Measurements from ENCODE around the gene PHC3. TPM values are rescaled to one million over a fixed set of nuclear protein-coding genes. Genes with fewer than 3 reads are reported as not detected.

Gene PHC3
- total RNA-seq, 1 experiment from 2014 or later, result 11.1 TPM

Small RNAs within 50 kb of the gene (small RNA-seq; reads per million reads assigned to genes)
- 0 to 0.02 reads per million in 2 experiments for gene RNU4-38P
- gene RNU6-315P, result 0 reads per million in 2 experiments

Other genes starting within 250 kb of the PHC3 start
- gene SEC62, start 214.9 kb downstream of the PHC3 start, total RNA-seq (2014; rRNA removed; shearing (Covaris generic)), result 34.6 and 35.4 TPM in 2 replicates
- gene GPR160, start 143.7 kb downstream of the PHC3 start, total RNA-seq (2014; rRNA removed; shearing (Covaris generic)), result 3.2 and 3.7 TPM in 2 replicates
- 21.8 and 23.7 TPM in 2 replicates for gene PRKCI, start 40.7 kb upstream of the PHC3 start, total RNA-seq (2014; rRNA removed; shearing (Covaris generic))
- gene SKIL, start 176.0 kb upstream of the PHC3 start, total RNA-seq (2014; rRNA removed; shearing (Covaris generic)), result 18.5 and 21.3 TPM in 2 replicates
- gene CLDN11, start 237.1 kb upstream of the PHC3 start, total RNA-seq (2014; rRNA removed; shearing (Covaris generic)), result not detected in 2 replicates